H9 (cell line): ENCODE data around the gene BAZ1B. TPM values are rescaled to one million over a fixed set of nuclear protein-coding genes. Genes with fewer than 3 reads are reported as not detected.

ENCODE experiments used
- DNase-seq: peaks from one replicate; pipeline ENCODE4 v3.0.0-alpha.2; 2017
- H2AFZ ChIP-seq: one replicate; pipeline ENCODE4 v1.6.1; 2013; ENCODE audit warnings: mild to moderate bottlenecking, low read length, control low read depth, moderate library complexity
- H2AK5ac ChIP-seq: 2 replicates; pipeline ENCODE4 v1.6.1; 2013; ENCODE audit warnings: low read length, control low read depth, mixed read lengths; ENCODE audit not compliant: insufficient read length
- H2BK120ac ChIP-seq: one replicate; pipeline ENCODE4 v1.6.1; 2013; ENCODE audit warnings: low read depth, mild to moderate bottlenecking, low read length, control low read depth, inconsistent platforms; ENCODE audit not compliant: poor library complexity, severe bottlenecking
- H2BK12ac ChIP-seq: 2 replicates; pipeline ENCODE4 v1.6.1; 2013; ENCODE audit warnings: low read length, control low read depth, mixed read lengths, low read depth; ENCODE audit not compliant: insufficient read length
- H2BK15ac ChIP-seq: 2 replicates; pipeline ENCODE4 v1.6.1; 2013; ENCODE audit warnings: low read depth, low read length, control low read depth
- H2BK20ac ChIP-seq: one replicate; pipeline ENCODE4 v1.6.1; 2013; ENCODE audit warnings: low read depth, mild to moderate bottlenecking, low read length, control low read depth, inconsistent platforms; ENCODE audit not compliant: poor library complexity, severe bottlenecking
- H2BK5ac ChIP-seq: 2 replicates; pipeline ENCODE4 v1.6.1; 2013; ENCODE audit warnings: low read length, control low read depth, mixed read lengths; ENCODE audit not compliant: insufficient read length
- H3K14ac ChIP-seq: 2 replicates; pipeline ENCODE4 v1.6.1; 2013; ENCODE audit warnings: low read length, control low read depth; ENCODE audit not compliant: insufficient read depth
- H3K18ac ChIP-seq: 2 replicates; pipeline ENCODE4 v1.6.1; 2013; ENCODE audit warnings: low read depth, mild to moderate bottlenecking, mixed read lengths, low read length, control low read depth; ENCODE audit not compliant: insufficient read length
- H3K23ac ChIP-seq: 2 replicates; pipeline ENCODE4 v1.6.1; 2013; ENCODE audit warnings: low read length, control low read depth, mixed read lengths, low read depth; ENCODE audit not compliant: insufficient read length
- H3K23me2 ChIP-seq: 2 replicates; pipeline ENCODE4 v1.6.1; 2013; ENCODE audit warnings: low read depth, mild to moderate bottlenecking, mixed read lengths, low read length, control low read depth; ENCODE audit not compliant: insufficient read length, poor library complexity, severe bottlenecking
- H3K27ac ChIP-seq: 2 replicates; pipeline ENCODE4 v1.5.1; 2013; ENCODE audit warnings: low read length, control low read depth, mixed read lengths, low read depth; ENCODE audit not compliant: insufficient read length
- H3K27me3 ChIP-seq: 2 replicates; pipeline ENCODE4 v1.6.1; 2013; ENCODE audit warnings: low read length, control low read depth, inconsistent platforms; ENCODE audit not compliant: insufficient read depth
- H3K4ac ChIP-seq: 2 replicates; pipeline ENCODE4 v1.6.1; 2013; ENCODE audit warnings: low read depth, mild to moderate bottlenecking, control low read depth, inconsistent platforms, low read length, moderate library complexity
- H3K4me1 ChIP-seq: 2 replicates; pipeline ENCODE4 v1.6.1; 2013; ENCODE audit warnings: low read length, control low read depth, inconsistent platforms; ENCODE audit not compliant: insufficient read depth
- H3K4me2 ChIP-seq: 2 replicates; pipeline ENCODE4 v1.6.1; 2013; ENCODE audit warnings: low read length, control low read depth, mixed read lengths; ENCODE audit not compliant: insufficient read length, insufficient read depth
- H3K56ac ChIP-seq: 2 replicates; pipeline ENCODE4 v1.6.1; 2013; ENCODE audit warnings: low read depth, mild to moderate bottlenecking, mixed read lengths, low read length, control low read depth; ENCODE audit not compliant: insufficient read length
- H3K79me1 ChIP-seq: 2 replicates; pipeline ENCODE4 v1.6.1; 2013; ENCODE audit warnings: low read depth, mild to moderate bottlenecking, moderate library complexity, low read length, control low read depth, inconsistent platforms; ENCODE audit not compliant: insufficient read depth, poor library complexity, severe bottlenecking
- H3K79me2 ChIP-seq: 2 replicates; pipeline ENCODE4 v1.6.1; 2013; ENCODE audit warnings: low read length, control low read depth, inconsistent platforms; ENCODE audit not compliant: insufficient read depth
- H3K9ac ChIP-seq: 2 replicates; pipeline ENCODE4 v1.6.1; 2013; ENCODE audit warnings: low read length, control low read depth, mixed read lengths; ENCODE audit not compliant: insufficient read length; ENCODE audit errors: extremely low read depth
- H3K9me3 ChIP-seq: one replicate; pipeline ENCODE4 v1.6.1; 2013; ENCODE audit warnings: low read depth, low read length, inconsistent platforms; ENCODE audit not compliant: control insufficient read depth
- H3T11ph ChIP-seq: one replicate; pipeline ENCODE4 v1.6.1; 2013; ENCODE audit warnings: mild to moderate bottlenecking, low read length, control low read depth, inconsistent platforms
- H4K20me1 ChIP-seq: one replicate; pipeline ENCODE4 v1.6.1; 2013; ENCODE audit not compliant: control insufficient read depth, insufficient read length, insufficient read depth
- H4K5ac ChIP-seq: 2 replicates; pipeline ENCODE4 v1.6.1; 2013; ENCODE audit warnings: low read depth, mild to moderate bottlenecking, mixed read lengths, low read length, control low read depth; ENCODE audit not compliant: insufficient read length
- H4K8ac ChIP-seq: replicated peaks from 2 replicates; pipeline ENCODE4 v1.6.1; 2013; ENCODE audit warnings: low read length, control low read depth, mixed read lengths, low read depth; ENCODE audit not compliant: insufficient read length
- H4K91ac ChIP-seq: 2 replicates; pipeline ENCODE4 v1.6.1; 2013; ENCODE audit warnings: low read depth, mild to moderate bottlenecking, moderate library complexity, mixed read lengths, low read length, control low read depth; ENCODE audit not compliant: insufficient read length
- H3K27ac Mint-ChIP-seq, 3 experiments: 2 replicates in 2 of 3; 3 replicates in 1 of 3; pipeline ENCODE4 v1.8.0; 2020 to 2021; ENCODE audit warnings: mixed read lengths in 3 of 3, mild to moderate bottlenecking in 1 of 3, moderate library complexity in 1 of 3
- H3K27me3 Mint-ChIP-seq: 2 replicates; pipeline ENCODE4 v1.8.0; 2021; ENCODE audit warnings: low read depth, mild to moderate bottlenecking, moderate library complexity, mixed read lengths
- H3K36me3 Mint-ChIP-seq, 3 experiments: 2 replicates in 2 of 3; 3 replicates in 1 of 3; pipeline ENCODE4 v1.8.0; 2020 to 2021; ENCODE audit warnings: low read depth in 3 of 3, mixed read lengths in 3 of 3; ENCODE audit not compliant: insufficient read depth in 1 of 3
- H3K4me1 Mint-ChIP-seq, 2 experiments: 2 replicates each; pipeline ENCODE4 v1.8.0; 2020; ENCODE audit warnings: mixed read lengths in 2 of 2
- H3K4me3 Mint-ChIP-seq, 2 experiments: 2 replicates in 1 of 2; 3 replicates in 1 of 2; pipeline ENCODE4 v1.8.0; 2020 to 2021; ENCODE audit warnings: mild to moderate bottlenecking in 2 of 2, mixed read lengths in 2 of 2, moderate library complexity in 1 of 2
- H3K9me3 Mint-ChIP-seq, 2 experiments: 2 replicates in 1 of 2; 3 replicates in 1 of 2; pipeline ENCODE4 v1.8.0; 2020; ENCODE audit warnings: mild to moderate bottlenecking in 2 of 2, mixed read lengths in 2 of 2, moderate library complexity in 1 of 2
- CTCF ChIP-seq: fragments of 200-600 bp; sonication (generic); conservative IDR thresholded peaks from 3 replicates; pipeline ENCODE4 v1.8.0; 2021; ENCODE audit warnings: antibody characterized with exemption, mild to moderate bottlenecking
- WGBS: extraction: QIAGEN DNeasy Blood & Tissue Kit; methylation state at CpG from one replicate; pipeline ENCODE4 v1.1.7; 2013; ENCODE audit warnings: missing lambda C conversion rate, low lambda C conversion rate, mixed read lengths; ENCODE audit not compliant: insufficient read length; ENCODE audit errors: extremely low coverage; 5-methylcytosine and 5-hydroxymethylcytosine counted together
- total RNA-seq: library from RNA; stranded (reverse); gene quantifications from 2 replicates; pipeline ENCODE4 v1.2.1, GENCODE V29; 2021

The BAZ1B gene
- total RNA-seq, 1 experiment from 2014 or later, result 96.4 TPM

- H3K4me1 Mint-ChIP-seq, result peaks cover 6 to 8% of the 10 kb centered on the region in 2 experiments
- no peak overlapping the region for H3K9ac ChIP-seq
Observed at GRCh38 chr7:73565675-73566340, 43.7 kb upstream of the BAZ1B start.

More at GRCh38 chr7:73565675-73566340, 43.7 kb upstream of the BAZ1B start:
- Histone ChIP-seq H3K4ac (no peak overlapping the region), H3K4me2 (no peak overlapping the region), H3K9me3 (no peaks in the 10 kb centered on the region), H3K27me3 (no peaks in the 10 kb centered on the region), H2BK12ac (no peak overlapping the region), H3K14ac (no peak overlapping the region), H3K27ac (no peak overlapping the region), H4K91ac (no peak overlapping the region), H3K23ac (no peak overlapping the region), H2BK20ac (no peak overlapping the region), H3K4me1 (no peaks in the 10 kb centered on the region), H3K56ac (no peak overlapping the region), H2AK5ac (no peak overlapping the region), H3K79me2 (no peaks in the 10 kb centered on the region), H3T11ph (no peak overlapping the region), H2AFZ (no peak overlapping the region), H2BK120ac (no peak overlapping the region), H3K23me2 (no peaks in the 10 kb centered on the region), H2BK5ac (no peak overlapping the region), H4K8ac (no peak overlapping the region), H4K5ac (no peak overlapping the region), H4K20me1 (no peaks in the 10 kb centered on the region), H3K79me1 (no peaks in the 10 kb centered on the region), H2BK15ac (no peak overlapping the region), H3K18ac (no peak overlapping the region)
- WGBS, result no CpG with 5 or more reads among the region's 7 CpGs
- Mint-ChIP-seq H3K36me3 (peaks cover 4 to 18% (median 17%) of the 10 kb centered on the region in 3 experiments; a peak in 6 of 7 replicates), H3K27ac (no peak overlapping the region), H3K9me3 (no peaks in the 10 kb centered on the region), H3K4me3 (no peak overlapping the region), H3K27me3 (peaks cover 28% of the 10 kb centered on the region)
- no peak for TF ChIP-seq CTCF
- no peak for DNase-seq
